SU-DHL-6 (cell line): ENCODE data around the gene DIS3L.
"Not testable (repeated sequence)": the region's sequence is repeated elsewhere in the genome, so short reads cannot be mapped to it uniquely, and the experiment has no call there.

ENCODE experiments used
- H2AFZ ChIP-seq: fragments of 200-600 bp; sonication (generic); 2 replicates; pipeline ENCODE4 v1.6.1; 2014; ENCODE audit warnings: low read depth, mild to moderate bottlenecking, moderate library complexity, mixed read lengths, antibody characterized with exemption, low read length; ENCODE audit not compliant: severe bottlenecking
- H3F3A ChIP-seq: fragments of 200-600 bp; shearing (Covaris generic); 2 replicates; pipeline ENCODE4 v1.6.0; 2016; ENCODE audit warnings: antibody characterized with exemption, mild to moderate bottlenecking; ENCODE audit not compliant: insufficient read depth
- H3K27ac ChIP-seq: fragments of 200-600 bp; sonication (generic); 2 replicates; pipeline ENCODE4 v1.5.1; 2016; ENCODE audit warnings: low read depth, mild to moderate bottlenecking, low read length, moderate library complexity, mixed read lengths
- H3K27me3 ChIP-seq: fragments of 200-600 bp; sonication (generic), shearing (Covaris generic); 2 replicates; pipeline ENCODE4 v1.6.0; 2014; ENCODE audit warnings: mild to moderate bottlenecking, low read length
- H3K36me3 ChIP-seq: fragments of 200-600 bp; sonication (generic); 2 replicates; pipeline ENCODE4 v1.6.1; 2014; ENCODE audit warnings: mild to moderate bottlenecking, low read length, mixed read lengths
- H3K4me2 ChIP-seq: fragments of 300-600, 200-600 bp; shearing (Covaris generic), sonication (generic); 2 replicates; pipeline ENCODE4 v1.6.0; 2014; ENCODE audit warnings: low read length, low read depth, mild to moderate bottlenecking; ENCODE audit not compliant: poor library complexity, severe bottlenecking
- H3K4me3 ChIP-seq: fragments of 200-600 bp; sonication (generic); 2 replicates; pipeline ENCODE4 v1.5.1; 2014; ENCODE audit warnings: antibody characterized with exemption, low read length, mild to moderate bottlenecking, mixed read lengths; ENCODE audit not compliant: insufficient read depth, poor library complexity, severe bottlenecking
- H3K79me2 ChIP-seq: fragments of 200-600 bp; sonication (generic); 2 replicates; pipeline ENCODE4 v1.6.1; 2014; ENCODE audit warnings: mild to moderate bottlenecking, low read length, moderate library complexity; ENCODE audit not compliant: insufficient read depth
- H3K9ac ChIP-seq: fragments of 200-600 bp; sonication (generic); 2 replicates; pipeline ENCODE4 v1.7.0; 2014; ENCODE audit warnings: mild to moderate bottlenecking, low read length
- H3K9me2 ChIP-seq: fragments of 200-600 bp; sonication (generic); replicated peaks from 2 replicates; pipeline ENCODE4 v1.6.1; 2014; ENCODE audit warnings: low read length; ENCODE audit not compliant: insufficient read depth
- H3K9me3 ChIP-seq: fragments of 200-600 bp; sonication (generic); 2 replicates; pipeline ENCODE4 v1.6.1; 2014; ENCODE audit warnings: low read length, mixed read lengths; ENCODE audit not compliant: insufficient read depth
- H4K20me1 ChIP-seq: fragments of 200-600 bp; sonication (generic); 2 replicates; pipeline ENCODE4 v1.6.1; 2014; ENCODE audit warnings: low read depth, mild to moderate bottlenecking, antibody characterized with exemption, low read length, moderate library complexity, mixed read lengths
- EZH2phosphoT487 ChIP-seq: fragments of 200-600 bp; sonication (generic), shearing (Covaris generic); conservative IDR thresholded peaks from 2 replicates; pipeline ENCODE4 v1.6.1; 2018; ENCODE audit warnings: mild to moderate bottlenecking, antibody characterized with exemption, low read length, moderate library complexity, mixed read lengths
- TF ChIP-seq, protein P1 (sequence below): fragments of 200-600 bp; sonication (generic); IDR thresholded peaks from one replicate; pipeline ENCODE4 v1.5.1; 2017; ENCODE audit warnings: antibody characterized with exemption, mild to moderate bottlenecking, low read length, moderate library complexity; ENCODE audit not compliant: insufficient read depth, poor library complexity, severe bottlenecking

Gene DIS3L

DNA sequence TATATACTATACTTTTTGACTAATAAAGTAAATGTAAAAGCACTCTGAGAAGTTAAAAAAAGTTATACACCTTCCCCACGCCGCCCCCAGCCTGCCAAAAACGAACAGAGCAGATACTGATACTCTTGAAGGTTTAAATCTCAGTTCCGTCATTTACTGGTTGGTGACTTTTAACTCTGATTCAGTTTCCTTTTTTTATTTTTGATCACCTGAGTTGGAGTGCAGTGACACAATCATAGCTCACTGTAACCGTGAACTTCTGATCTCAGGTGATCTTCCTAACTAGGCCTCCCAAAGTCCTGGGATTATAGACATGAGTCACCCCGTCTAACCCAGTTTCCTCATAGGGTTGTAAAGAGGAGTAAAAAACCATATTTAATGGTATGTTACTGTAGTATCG lies 66.4 kb downstream of the DIS3L start:
- Histone ChIP-seq H3K9me2 (no peaks in the 10 kb centered on the region), H3K27me3 (no peaks in the 10 kb centered on the region), H3K4me2 (no peak overlapping the region), H3F3A (peaks cover under 1% of the 10 kb centered on the region; the same call in 1 of the 2 replicates), H3K4me3 (no peak overlapping the region), H3K79me2 (peaks cover 16% of the 10 kb centered on the region), H2AFZ (no peak overlapping the region), H3K9me3 (no peaks in the 10 kb centered on the region), H3K27ac (no peak overlapping the region), H4K20me1 (no peaks in the 10 kb centered on the region), H3K36me3 (no peaks in the 10 kb centered on the region), H3K9ac (no peak overlapping the region)
- no peak for TF ChIP-seq EZH2phosphoT487
- TF ChIP-seq, protein P1, sequence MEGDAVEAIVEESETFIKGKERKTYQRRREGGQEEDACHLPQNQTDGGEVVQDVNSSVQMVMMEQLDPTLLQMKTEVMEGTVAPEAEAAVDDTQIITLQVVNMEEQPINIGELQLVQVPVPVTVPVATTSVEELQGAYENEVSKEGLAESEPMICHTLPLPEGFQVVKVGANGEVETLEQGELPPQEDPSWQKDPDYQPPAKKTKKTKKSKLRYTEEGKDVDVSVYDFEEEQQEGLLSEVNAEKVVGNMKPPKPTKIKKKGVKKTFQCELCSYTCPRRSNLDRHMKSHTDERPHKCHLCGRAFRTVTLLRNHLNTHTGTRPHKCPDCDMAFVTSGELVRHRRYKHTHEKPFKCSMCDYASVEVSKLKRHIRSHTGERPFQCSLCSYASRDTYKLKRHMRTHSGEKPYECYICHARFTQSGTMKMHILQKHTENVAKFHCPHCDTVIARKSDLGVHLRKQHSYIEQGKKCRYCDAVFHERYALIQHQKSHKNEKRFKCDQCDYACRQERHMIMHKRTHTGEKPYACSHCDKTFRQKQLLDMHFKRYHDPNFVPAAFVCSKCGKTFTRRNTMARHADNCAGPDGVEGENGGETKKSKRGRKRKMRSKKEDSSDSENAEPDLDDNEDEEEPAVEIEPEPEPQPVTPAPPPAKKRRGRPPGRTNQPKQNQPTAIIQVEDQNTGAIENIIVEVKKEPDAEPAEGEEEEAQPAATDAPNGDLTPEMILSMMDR, result no peak

DNA sequence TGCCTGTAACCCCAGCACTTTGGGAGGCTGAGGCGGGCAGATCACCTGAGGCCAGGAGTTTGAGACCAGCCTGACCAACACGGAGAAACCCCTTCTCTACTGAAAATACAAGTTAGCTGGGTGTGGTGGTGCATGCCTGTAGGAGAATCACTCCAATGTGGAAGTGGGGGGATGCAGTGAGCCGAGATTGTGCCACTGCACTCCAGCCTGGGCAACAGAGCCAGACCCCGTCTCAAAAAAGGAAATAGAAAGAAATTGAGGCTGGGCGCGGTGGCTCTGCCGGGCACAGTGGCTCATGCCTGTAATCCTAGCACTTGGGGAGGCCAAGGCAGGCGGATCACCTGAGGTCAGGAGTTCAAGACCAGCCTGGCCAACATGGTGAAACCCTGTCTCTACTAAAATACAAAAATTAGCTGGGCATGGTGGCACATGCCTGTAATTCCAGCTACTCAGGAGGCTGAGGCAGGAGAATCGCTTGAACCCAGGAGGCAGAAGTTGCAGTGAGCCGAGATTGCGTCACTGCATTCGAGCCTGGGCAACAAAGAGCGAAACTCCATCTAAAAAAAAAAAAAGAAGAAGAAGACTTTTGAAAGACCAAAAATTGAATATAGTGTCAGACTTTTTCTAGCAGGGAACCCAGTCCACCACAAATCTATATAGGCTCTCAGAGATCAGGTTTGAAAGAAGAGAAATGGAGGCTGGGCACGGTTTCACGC lies 68.5 kb downstream of the DIS3L start:
- not testable (repeated sequence) for H3K27ac ChIP-seq, H4K20me1 ChIP-seq, H3F3A ChIP-seq, H3K9me2 ChIP-seq, H2AFZ ChIP-seq, H3K4me2 ChIP-seq, H3K27me3 ChIP-seq, H3K36me3 ChIP-seq, H3K79me2 ChIP-seq, H3K9me3 ChIP-seq, H3K9ac ChIP-seq, H3K4me3 ChIP-seq

DNA sequence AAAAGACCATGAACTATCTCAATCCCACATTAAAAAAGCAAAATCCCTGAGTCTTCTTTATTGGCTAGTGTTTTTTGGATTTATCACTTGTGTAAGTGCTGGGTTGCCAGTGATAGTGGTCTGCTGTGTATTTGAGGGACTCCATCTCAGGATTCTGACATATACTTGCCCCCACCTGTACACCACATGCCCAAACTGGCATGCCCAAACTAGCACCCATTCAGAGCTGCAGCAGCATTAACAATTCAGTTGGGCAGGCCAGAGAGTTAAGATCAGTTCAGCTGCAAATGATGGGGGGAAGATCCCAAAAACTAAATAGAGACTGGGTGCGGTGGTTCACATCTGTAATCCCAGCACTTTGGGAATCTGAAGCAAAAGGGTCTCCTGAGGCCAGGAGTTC lies 69.4 kb downstream of the DIS3L start:
- no peak for TF ChIP-seq EZH2phosphoT487
- TF ChIP-seq, protein P1, result no peak
- H3K4me2 ChIP-seq, result no peak overlapping the region
- no peaks in the 10 kb centered on the region for H3F3A ChIP-seq
- H3K27me3 ChIP-seq, result no peaks in the 10 kb centered on the region
- no peaks in the 10 kb centered on the region for H4K20me1 ChIP-seq
- H3K4me3 ChIP-seq, result no peak overlapping the region
- H3K9me3 ChIP-seq, result no peaks in the 10 kb centered on the region
- H2AFZ ChIP-seq, result no peak overlapping the region
- H3K36me3 ChIP-seq, result no peaks in the 10 kb centered on the region
- no peak overlapping the region for H3K27ac ChIP-seq
- no peaks in the 10 kb centered on the region for H3K79me2 ChIP-seq
- no peaks in the 10 kb centered on the region for H3K9me2 ChIP-seq
- no peak overlapping the region for H3K9ac ChIP-seq

DNA sequence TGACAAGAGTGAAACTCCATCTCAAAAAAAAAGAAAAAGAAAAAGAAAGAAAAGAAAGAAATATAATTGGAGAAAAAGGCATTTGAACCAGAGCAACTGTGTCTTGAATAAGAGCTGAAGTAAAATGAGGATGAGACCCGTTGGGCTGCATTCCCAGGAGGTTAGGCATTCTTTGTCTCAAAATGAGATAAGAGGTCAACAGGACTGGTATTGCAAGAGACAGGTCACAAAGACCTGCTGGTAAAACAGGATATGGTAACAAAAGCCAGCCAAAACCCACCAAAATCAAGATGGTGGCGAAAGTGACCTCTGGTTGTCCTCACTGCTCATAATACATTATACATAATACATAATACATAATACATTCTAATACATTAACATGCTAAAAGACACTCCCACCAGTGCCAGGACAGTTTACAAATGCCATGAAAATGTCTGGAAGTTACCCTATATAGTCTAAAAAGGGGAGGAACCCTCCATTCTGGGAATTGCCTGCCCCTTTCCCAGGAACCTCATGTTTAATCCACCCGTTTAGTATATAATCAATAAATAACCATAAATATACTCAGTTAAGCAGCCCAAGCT lies 71.7 kb downstream of the DIS3L start:
- no peak overlapping the region for H3K27ac ChIP-seq
- H3K9ac ChIP-seq, result no peak overlapping the region
- H3K9me3 ChIP-seq, result no peaks in the 10 kb centered on the region
- no peaks in the 10 kb centered on the region for H3K79me2 ChIP-seq
- H3K9me2 ChIP-seq, result no peaks in the 10 kb centered on the region
- TF ChIP-seq EZH2phosphoT487, result no peak
- TF ChIP-seq, protein P1, result no peak
- H2AFZ ChIP-seq, result no peak overlapping the region
- H3F3A ChIP-seq, result peaks cover 9% of the 10 kb centered on the region; the same call in 1 of the 2 replicates
- no peak overlapping the region for H3K4me3 ChIP-seq
- no peaks in the 10 kb centered on the region for H3K36me3 ChIP-seq
- H3K4me2 ChIP-seq, result no peak overlapping the region
- H4K20me1 ChIP-seq, result no peaks in the 10 kb centered on the region
- no peaks in the 10 kb centered on the region for H3K27me3 ChIP-seq
